GM12875 (cell line): Measurements from ENCODE around the gene SF3A2.

Experiments
- H3K4me3 ChIP-seq: one replicate; pipeline ENCODE4 v1.5.1; 2011; ENCODE audit warnings: low read depth, low read length, control low read depth
- TF ChIP-seq, protein P1 (sequence below): IDR thresholded peaks from 2 replicates; pipeline ENCODE4 v1.5.1; 2011; ENCODE audit warnings: low read depth, mild to moderate bottlenecking, control low read depth, inconsistent platforms, low read length, moderate library complexity, borderline replicate concordance; ENCODE audit not compliant: insufficient read depth

SF3A2 gene

GRCh38 chr19:2243274-2244124 is 6.9 kb downstream of the SF3A2 start:
- H3K4me3 ChIP-seq, result no peak overlapping the region
- TF ChIP-seq, protein P1, sequence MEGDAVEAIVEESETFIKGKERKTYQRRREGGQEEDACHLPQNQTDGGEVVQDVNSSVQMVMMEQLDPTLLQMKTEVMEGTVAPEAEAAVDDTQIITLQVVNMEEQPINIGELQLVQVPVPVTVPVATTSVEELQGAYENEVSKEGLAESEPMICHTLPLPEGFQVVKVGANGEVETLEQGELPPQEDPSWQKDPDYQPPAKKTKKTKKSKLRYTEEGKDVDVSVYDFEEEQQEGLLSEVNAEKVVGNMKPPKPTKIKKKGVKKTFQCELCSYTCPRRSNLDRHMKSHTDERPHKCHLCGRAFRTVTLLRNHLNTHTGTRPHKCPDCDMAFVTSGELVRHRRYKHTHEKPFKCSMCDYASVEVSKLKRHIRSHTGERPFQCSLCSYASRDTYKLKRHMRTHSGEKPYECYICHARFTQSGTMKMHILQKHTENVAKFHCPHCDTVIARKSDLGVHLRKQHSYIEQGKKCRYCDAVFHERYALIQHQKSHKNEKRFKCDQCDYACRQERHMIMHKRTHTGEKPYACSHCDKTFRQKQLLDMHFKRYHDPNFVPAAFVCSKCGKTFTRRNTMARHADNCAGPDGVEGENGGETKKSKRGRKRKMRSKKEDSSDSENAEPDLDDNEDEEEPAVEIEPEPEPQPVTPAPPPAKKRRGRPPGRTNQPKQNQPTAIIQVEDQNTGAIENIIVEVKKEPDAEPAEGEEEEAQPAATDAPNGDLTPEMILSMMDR, result no peak

DNA sequence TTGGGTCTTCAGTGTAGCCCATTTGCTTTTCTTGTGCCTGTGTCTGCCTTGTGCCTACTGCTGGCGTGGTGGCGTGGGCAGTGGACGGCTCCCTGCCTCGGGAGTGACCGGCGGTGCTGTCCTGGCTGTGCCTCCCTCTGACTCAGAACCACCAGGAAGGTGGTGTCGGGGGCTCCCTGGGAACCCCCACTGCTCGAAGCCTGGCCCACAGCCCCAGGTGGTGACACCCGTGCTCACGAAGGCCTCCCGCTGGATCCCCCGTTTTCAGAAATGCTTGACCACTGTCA is 7.4 kb downstream of the SF3A2 start:
- TF ChIP-seq, protein P1, result no peak
- H3K4me3 ChIP-seq, result no peak overlapping the region

GRCh38 chr19:2244486-2244885 is 7.9 kb downstream of the SF3A2 start:
- TF ChIP-seq, protein P1, result no peak
- H3K4me3 ChIP-seq, result no peak overlapping the region

DNA sequence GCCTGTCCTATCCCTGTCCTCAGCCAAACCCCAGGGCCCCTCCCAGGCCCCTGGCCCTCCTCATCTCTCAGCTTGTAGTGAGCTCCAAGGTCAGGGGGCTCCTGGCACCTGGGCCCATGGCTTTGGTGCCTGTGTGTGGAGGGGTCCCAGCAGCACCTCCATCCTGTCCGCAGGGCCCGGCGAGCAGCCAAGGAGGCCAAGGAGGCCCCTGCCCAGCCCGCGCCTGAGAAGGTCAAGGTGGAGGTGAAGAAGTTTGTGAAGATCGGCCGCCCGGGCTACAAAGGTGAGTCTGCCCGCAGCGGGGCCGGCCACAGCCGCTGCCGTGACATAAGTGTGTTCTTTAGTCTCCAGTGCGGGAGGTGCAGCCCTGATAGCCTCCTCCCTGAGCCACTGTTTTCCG is 8.6 kb downstream of the SF3A2 start:
- TF ChIP-seq, protein P1, result no peak

GRCh38 chr19:2246014-2246620 is 9.5 kb downstream of the SF3A2 start:
- no peak overlapping the region for H3K4me3 ChIP-seq
- TF ChIP-seq, protein P1, result no peak

More for the DNA sequence above, 8.6 kb downstream of the SF3A2 start:
- no peak overlapping the region for H3K4me3 ChIP-seq

- TF ChIP-seq, protein P1, result no peak
- H3K4me3 ChIP-seq, result no peak overlapping the region
Observed at GRCh38 chr19:2246801-2247361, 10.3 kb downstream of the SF3A2 start.

DNA sequence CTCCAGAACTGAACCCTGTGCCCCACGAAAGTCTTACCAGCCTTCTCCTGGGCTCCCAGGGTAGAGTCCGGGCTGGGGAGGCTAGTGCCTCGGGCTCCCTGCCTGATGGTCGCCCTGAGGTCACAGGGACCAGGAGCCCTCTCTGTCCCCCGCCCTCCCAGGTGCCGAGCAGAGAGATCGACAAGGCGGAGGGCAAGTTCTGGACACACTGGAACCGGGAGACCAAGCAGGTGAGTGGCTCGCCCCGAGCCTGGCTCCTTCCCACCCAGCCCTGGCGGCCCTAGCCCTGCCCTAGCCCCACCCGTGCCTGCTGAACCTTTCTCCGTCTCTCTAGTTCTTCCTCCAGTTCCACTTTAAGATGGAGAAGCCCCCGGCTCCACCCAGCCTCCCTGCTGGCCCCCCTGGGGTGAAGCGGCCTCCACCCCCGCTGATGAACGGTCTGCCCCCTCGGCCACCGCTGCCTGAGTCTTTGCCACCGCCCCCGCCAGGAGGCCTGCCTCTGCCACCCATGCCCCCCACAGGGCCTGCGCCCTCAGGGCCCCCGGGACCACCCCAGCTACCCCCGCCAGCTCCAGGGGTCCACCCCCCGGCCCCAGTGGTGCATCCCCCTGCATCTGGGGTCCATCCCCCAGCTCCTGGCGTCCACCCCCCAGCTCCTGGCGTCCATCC is 10.9 kb downstream of the SF3A2 start:
- H3K4me3 ChIP-seq, result no peak overlapping the region
- TF ChIP-seq, protein P1, result no peak
